ENCODE measurements around the gene CARS1.
"Not testable (repeated sequence)": the region's sequence is repeated elsewhere in the genome, so short reads cannot be mapped to it uniquely, and the experiment has no call there.

The CARS1 gene

DNA sequence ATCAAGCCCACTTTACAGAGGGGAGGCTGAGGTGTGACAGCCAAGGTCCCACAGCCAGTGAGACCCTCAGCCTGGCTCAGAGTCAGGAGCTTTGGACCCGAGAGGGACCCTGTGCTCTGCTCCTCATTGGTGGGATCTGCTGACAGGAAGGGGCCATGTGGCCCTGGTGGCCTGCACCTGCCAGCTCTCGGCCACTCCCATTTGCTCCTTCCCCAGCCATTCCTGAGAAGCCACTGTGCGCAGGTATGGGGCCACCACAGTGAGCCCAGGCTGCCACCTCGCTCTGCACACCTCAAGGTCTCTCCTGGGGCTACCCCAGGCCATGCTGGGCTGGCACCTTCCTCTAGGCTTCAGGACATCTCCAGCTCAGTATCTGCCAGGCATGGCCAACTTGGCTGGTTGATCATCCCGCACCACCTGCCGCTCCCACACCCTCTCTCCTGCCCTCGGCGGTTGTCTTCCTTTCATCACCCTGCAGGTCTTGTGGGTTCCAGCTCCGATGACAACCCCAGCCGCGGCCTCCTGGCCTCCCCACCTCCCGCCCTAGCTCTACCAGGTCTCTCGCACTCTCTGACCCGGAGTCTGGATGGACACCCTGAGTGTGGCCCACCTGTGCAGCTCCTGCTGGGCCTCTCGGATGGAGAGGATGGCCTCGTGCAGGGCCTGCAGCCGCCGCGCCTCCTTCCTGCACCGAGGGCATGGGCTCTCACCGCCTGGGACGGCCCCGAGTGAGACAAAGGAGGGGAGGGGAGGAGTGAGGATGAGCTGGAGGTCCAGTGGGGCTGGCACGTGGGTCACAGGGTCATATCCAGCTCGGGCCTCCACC, 32.2 kb upstream of the CARS1 start:
- peak; percentile 53 for DNase-seq

DNA sequence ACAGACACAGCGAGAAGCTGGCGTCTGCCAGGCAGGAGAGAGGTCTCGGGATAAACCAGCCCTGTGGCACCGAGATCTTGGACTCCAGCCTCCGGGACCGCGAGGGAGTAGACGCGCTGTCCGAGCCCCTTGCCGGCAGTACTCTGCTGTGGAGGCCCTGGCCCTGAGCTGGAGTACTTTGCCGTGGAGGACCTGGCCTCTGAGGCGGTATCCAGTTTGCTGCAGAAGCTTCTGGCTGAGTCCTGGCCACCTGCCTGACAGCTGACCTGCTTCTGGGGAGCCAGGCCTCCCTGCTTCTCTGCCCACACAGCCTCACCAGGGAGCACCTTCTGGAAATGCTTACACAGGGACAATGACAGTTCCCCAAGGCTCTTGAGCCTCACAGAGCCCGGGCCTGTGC, 31.6 kb upstream of the CARS1 start:
- peak; percentile 53 for DNase-seq

DNA sequence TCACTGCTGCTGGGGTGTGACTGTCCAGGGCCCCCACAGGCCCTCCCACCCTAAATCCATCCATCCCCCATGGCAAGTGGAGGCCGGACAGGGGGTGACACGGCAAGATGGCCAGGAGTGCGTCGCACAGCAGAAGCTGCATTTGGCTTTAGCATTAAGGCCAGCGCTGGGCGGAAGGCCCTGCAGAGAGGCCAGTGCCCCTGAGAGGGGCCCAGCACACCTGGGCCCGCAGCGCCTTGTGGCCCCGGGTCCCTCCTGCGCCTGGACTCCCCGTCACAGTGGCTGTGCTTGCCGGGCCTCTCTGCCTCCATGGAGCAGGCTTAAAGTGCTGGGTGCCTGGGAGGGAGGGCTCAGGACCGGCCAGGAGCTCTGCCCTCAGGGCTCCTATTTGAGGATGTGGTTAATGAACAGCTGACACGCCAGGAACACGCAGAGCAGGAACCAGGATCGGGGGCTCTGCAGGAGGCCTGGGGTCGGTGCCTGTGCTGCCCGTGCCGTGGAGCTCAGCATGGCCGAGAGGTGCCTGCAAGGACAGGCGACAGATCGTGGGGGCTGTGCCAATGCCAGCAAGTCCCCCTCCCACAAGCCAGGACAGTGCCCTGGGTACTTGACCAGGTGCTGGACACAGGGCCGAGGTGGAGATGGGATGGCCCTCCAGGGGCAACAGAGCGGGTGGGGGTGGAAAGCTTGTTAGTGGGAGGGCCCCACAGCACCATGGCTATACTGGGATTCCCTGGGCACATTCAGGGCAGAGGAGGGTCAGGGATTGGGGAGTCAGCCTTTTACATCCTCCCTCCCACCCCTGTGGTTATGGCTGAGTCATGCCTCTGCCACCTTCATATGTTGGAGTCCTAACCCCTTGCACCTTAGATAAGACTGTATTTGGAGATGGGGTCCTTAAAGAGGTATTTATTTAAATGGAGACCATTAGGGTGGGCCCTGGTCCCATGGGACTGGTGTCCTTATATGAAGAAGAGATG, 30.9 kb upstream of the CARS1 start:
- DNase-seq: peak; percentile 58

DNA sequence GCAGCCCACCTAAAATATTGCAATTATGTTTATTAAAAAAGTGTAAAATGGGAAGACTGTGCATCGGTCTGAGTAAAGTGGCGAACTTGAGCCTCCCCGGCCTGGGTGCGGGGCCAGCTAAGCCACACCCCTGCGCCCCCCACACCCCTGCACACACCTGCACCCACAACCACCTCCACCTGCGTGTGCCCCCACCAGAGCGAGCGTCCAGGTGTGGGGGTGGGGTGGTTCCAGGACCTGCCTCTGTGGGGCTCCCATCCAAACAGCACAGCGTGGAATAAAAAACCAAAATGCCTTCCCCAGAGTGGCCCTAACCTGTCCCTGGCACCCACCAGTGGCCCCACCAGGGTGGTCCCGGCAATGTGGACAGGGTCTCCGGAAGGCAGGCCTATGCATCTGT, 30.1 kb upstream of the CARS1 start:
- DNase-seq: peak; percentile 57

DNA sequence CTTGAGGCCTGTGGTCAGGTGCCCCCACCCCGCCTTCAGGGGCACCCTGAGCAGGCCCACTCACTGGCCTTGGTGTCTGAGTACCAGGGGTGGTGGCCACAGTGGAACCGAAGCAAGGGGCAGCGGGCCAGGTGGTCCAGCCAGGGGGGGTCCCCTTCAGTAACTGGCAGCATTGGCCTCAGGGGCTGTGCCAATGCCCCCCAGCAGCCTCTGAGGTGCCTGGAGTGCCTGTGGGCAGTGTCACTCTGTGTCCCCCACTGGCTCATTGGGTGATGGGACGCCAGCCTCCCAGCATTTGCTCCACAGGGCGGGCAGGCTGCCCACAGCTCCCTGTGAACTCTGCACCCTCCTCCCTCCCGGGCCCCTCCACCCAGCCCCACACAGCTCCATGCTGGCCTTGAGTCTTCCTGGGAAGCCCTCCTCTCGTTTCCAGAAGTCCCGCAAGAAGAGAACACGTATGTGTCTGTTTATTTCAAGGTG, 29.5 kb upstream of the CARS1 start:
- DNase-seq: peak; percentile 38

DNA sequence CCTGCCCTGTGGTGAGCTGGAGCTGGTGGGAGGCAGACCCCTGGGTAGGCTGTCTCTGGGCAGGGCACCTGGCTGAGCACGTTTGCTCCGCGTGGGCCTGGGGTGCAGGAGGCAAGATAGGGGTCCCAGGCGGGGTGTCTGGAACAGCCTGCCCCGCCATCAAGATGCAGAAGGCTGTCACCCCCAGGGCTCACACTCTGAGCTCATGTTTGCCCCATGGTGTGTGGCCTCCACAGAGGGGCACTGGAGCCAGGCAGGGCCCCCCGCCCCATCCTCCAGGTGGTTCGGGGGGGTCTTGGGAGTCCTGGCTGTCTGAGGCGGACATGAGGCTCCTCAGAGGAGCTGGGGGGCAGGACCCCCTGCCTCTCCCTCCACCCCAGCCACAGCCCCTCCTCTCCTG, 28.9 kb upstream of the CARS1 start:
- DNase-seq: no peak

DNA sequence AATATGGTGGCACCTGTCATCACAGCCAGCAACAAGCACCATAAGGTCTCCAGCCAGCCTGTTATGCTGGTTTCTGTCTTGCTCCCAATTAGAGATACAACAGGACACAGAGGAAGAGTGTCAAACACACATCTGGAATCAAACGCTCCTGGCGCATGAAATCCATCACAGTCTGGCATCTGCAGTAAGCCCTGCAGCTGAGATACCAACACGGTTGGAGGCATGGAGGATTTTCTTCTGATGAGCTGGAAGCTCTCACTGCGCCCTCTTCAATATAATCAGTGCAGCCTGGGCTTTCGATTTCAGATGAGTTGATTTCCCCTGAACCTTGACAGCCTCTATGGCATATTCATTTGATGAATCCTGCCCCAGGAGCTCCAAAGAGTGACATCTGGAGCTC, 27.8 kb upstream of the CARS1 start:
- no peak for DNase-seq

DNA sequence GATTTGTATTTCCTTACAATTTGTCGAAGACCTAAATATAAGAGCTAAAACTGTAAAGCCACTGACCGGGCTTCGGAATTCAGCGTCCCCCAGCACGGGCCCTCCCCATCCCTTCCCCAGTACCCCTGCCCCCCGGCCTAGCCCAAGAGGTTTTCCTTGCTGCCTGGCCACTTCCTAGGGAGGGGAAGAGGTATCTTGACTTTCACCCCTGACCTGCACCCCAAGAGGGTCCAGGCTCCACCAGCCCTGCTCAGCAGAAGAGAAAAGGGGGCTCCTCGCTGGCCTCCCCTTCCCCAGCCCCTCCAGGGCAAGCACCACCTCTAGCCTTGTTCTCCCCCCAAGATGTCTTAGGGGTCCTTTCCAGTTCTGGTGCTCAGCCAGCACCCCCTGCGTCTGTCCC, 26.1 kb upstream of the CARS1 start:
- DNase-seq: no peak

DNA sequence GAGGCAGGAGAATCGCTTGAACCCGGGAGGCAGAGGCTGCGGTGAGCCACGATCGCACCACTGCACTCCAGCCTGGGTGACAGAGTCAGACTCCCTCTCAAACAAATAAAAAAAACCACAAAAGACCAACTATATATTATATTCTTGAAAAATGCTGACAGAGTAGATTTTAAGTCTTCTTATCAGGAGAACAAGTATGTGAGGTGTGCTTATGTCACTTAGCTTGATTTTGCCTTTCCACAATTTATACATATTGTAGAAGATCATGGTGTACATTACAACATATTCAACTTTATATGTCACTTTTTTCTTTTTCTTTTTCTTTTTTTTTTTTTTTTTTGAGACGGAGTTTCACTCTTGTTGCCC, 24.1 kb upstream of the CARS1 start:
- no peak for DNase-seq

DNA sequence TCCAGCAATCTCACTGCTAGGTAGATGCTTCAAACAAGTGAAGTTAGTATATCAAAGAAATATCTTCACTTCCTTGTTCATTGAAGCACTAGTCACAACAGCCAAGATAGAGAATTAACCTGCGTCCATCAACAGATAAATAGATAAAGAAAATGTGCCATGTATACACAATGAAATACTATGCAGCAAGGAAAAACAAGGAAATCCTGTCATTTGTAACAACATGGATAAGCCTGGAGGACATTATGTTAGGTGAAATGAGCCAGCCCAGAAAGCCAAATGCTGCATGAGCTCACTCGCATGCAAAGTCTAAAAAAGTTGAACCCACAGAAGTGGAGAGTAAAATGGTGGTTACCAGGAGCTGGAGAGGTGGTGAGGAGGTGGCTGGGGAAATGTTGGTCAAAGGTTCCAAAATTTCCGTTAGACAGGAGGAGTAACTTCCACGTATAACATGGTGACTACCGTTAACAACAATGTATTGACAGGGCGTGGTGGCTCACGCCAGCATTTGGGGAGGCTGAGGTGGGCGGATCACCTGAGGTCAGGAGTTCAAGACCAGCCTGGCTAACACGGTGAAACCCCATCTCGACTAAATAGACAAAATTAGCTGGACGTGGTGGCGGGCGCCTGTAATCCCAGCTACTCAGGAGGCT, 23.6 kb upstream of the CARS1 start:
- no peak for DNase-seq

DNA sequence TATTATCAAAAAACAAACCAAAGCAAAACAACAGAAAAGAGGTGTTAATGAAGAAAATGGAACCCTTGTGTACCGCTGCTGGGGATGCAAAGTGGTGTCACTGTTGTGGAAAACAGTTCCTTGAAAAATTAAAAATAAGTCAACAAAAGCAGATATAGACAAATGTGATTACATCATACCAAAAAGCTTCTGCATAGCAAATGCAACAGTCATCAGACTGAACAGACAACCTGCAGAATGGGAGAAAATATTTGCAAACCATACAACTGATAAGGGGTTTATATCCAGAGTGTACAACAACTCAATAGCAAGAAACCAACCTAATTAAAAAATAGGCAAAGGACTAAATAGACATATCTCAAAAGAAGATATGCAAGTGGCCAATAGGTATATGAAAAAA, 22.9 kb upstream of the CARS1 start:
- no peak for DNase-seq

DNA sequence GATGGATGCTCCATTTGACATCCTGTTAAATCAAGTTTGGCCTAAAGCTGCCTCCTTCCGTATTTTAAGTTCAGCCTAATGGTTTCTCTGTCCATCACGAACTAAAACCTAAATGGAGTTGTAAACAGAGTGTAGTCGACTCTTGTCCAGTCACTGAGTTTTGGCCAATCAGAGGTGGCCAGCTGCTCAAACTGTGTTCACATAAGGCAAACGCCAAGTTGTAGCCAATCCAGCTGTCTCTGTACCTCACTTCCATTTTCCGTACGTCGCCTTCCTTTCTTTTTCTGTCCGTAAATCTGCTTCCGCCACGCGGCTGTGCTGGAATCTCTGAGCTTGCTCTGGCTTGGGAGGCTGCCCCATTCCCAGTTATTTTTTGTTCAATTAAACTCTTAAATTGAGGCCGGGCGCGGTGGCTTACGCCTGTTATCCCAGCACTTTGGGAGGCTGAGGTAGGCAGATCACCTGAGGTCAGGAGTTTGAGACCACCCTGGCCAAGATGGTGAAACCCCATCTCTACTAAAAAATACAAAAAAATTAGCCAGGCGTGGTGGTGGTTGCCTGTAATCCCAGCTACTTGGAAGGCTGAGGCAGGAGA, 20.7 kb upstream of the CARS1 start:
- no peak for DNase-seq

DNA sequence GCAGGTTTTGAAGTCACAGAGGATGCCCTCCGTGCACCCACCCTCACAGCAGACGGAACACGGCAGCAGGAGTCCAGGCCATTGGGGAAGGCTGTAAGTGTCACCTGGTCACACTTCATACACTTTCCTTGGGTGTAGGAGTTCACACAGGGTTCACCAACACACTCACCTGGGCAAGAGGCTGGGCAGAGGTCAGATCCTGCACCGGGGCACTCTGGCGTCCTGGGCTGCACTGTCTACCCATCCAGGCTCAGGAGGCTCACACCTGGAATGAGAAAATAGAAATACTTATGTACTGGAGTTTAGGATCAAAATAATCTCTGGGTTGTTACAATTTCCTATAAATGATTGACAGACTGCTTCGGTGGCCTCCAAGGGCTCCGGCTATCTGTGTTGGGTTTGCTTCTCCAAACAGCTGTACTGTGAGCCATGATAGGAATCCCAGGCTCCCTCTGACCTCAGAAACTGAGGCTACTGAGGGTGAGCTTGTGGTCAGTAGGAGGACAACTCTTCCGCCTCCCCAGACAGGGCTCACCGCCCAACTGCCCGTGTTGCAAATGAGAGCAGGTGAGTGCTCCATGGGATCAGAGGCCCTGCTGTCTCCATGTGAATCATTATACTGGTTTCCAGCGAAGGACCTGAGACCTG, 20.1 kb upstream of the CARS1 start:
- no peak for DNase-seq

DNA sequence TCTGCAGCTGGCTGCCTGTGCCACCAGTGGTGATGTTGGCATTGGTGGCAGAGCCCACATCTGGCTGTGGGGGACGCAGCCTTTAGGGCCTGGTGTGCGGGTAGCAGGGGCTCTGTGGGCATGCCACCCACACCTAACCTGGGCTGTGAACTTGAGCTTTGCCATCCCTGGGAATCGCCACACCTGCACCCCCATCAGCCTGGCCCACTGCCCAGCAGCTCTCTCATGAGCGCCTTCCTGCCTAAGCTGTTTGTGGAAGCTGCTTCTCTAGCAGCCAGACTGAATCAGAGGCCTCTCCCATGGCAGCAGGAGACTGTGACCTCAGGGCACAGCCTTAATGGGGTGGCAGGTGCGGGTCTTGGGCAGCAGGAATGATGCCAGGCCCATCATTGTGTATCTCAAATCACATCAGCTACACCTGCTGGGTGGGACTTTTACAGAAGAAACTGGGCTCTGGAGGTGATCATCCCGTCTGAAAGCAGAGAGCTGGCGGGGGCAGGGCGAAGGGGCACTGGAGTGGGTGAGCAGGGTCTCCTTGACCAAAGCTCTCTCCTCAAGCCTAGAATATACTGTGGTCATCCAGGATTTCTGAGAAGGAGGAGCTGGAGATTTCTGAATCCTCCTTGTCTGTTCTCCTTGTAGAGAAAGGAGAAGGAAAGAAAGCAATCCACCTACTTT, 17.8 kb upstream of the CARS1 start:
- no peak for DNase-seq

DNA sequence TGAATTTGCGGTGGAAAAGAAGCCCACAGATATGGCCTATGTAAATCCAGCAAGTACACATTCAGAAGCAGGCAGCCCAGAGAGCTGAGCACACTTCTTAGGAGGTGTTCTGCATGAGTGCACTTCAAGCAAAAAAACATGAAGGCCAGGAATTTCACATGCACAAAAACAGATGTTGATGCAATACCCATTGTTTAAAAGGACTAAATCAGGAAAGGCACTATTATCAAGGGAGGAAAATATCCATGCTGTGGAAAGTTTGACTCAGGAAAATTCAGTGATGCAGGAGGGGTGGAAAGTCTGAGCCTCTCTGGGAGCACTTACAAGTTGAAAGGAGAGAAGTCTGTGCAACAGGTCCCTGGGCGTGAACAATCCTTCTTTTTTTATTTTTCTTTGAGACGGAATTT, 15.8 kb upstream of the CARS1 start:
- no peak for DNase-seq

DNA sequence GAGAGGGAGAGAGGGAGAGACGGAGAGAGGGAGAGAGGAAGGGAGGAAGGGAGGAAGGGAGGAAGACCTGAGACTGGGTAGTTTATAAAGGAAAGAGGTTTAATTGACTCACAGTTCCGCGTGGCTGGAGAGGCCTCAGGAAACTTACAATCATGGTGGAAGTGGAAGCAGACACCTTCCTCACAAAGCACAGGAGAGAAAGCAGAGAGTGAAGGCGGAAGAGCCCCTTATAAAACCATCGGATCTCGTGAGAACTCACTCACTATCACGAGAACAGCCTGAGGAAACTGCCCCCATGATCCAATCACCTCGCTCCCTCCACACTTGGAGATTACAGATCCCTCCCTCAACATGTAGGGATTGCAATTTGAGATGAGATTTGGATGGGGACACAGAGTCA, 12.2 kb upstream of the CARS1 start:
- DNase-seq: no peak

DNA sequence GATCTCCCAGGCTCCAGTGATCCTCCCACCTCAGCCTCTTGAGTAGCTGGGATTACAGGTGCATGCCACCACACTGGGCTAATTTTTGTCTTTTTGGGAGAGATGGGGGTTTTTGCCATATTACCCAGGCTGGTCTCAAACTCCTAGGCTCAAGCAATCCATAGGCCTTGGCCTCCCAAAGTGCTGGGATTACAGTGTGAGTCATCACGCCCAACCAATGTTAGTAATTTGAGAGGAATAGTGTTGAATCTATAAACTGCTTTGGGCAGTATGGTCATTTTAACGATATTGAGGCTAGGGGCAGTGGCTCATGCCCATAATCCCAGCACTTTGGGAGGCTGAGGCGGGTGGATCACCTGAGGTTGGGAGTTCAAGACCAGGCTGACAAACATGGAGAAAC, 9.1 kb upstream of the CARS1 start:
- DNase-seq: not testable (repeated sequence)

DNA sequence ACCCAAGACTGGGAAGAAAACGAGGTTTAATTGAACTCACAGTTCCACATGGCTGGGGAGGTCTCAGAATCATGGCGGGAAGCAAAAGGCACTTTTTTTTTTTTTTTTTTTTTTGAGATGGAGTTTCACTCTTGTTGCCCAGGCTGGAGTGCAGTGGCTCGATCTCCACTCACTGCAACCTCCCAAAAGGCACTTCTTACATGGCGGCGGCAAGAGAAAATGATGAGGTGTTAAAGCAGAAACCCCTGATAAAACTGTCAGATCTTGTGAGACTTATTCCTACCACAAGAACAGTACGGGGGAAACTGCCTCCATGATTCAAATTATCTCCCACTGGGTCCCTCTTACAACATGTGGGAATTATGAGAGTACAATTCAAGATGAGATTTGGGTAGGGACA, 7.5 kb upstream of the CARS1 start:
- not testable (repeated sequence) for DNase-seq

DNA sequence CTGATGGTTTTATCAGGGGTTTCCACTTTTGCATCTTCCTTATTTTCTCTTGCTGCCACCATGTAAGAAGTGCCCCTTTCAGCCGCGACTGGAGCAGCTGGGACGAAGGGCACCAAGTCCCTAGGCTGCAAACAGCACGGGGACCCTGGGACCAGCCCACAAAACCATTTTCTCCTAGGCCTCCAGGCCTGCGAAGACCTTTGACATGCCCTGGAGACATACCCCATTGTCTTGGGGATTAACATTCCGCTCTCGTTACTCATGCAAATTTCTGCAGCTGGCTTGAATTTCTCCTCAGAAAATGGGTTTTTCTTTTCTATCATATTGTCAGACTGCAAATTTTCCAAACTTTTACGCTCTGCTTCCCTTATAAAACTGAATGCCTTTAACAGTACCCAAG, 6.7 kb upstream of the CARS1 start:
- DNase-seq: not testable (repeated sequence)

DNA sequence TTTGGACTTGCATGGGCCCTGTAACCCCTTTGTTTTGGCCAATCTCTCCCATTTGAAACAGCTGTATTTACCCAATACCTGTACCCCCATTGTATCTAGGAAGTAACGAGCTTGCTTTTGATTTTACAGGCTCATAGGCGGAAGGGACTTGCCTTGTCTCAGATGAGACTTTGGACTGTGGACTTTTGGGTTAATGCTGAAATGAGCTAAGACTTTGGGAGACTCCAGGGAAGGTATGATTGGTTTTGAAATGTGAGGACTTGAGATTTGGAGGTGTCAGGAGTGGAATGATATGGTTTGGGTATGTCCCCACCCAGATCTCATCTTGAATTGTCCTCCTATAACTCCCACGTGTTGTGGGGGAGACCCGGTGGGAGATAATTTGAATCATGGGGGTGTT, 6.2 kb upstream of the CARS1 start:
- not testable (repeated sequence) for DNase-seq

DNA sequence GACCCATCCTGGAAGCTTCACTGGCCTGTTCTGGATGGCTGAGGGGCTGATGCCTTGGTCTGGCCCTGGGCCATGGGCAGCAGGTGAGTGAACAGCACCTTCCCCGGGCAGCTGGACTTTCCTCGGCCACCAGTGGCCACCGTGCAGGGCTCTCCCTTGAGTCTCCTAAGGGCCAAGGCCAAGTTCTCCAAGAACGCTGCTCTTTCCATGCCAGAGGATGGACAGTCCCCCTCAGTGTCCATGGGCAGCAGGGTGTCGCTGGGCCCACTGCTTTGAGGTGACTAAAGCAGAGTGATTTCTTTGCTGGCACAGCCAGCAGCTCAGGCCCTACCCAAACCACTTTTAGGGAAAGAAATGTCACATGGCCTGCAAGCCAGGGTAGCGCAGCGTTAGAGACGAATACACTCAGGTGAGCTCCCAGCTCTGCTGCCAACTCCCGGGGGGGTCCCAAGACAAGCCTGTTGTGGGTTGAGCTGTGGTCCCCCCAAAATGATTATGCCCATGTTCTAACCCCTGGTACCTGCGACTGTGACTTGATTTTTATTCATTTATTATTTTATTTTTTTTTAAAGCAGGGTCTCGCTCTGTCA, 3.3 kb upstream of the CARS1 start:
- no peak for DNase-seq

Data from activated effector memory CD4-positive, alpha-beta T cell treated with anti-CD3 and anti-CD28 coated beads, Interleukin-2, amount 50 U/mL, for 16 hours (primary cell).